ENCODE results near the gene RNF217. TPM values are rescaled to one million over a fixed set of nuclear protein-coding genes. Genes with fewer than 3 reads are reported as not detected.

The RNF217 gene
- total and polyA plus RNA-seq, 2 of the 13 experiments (the other 11 are each of a cell fraction or from before 2014, with no cell fraction given), result 2.2 to 2.4 TPM

- TF ChIP-seq, protein P1, sequence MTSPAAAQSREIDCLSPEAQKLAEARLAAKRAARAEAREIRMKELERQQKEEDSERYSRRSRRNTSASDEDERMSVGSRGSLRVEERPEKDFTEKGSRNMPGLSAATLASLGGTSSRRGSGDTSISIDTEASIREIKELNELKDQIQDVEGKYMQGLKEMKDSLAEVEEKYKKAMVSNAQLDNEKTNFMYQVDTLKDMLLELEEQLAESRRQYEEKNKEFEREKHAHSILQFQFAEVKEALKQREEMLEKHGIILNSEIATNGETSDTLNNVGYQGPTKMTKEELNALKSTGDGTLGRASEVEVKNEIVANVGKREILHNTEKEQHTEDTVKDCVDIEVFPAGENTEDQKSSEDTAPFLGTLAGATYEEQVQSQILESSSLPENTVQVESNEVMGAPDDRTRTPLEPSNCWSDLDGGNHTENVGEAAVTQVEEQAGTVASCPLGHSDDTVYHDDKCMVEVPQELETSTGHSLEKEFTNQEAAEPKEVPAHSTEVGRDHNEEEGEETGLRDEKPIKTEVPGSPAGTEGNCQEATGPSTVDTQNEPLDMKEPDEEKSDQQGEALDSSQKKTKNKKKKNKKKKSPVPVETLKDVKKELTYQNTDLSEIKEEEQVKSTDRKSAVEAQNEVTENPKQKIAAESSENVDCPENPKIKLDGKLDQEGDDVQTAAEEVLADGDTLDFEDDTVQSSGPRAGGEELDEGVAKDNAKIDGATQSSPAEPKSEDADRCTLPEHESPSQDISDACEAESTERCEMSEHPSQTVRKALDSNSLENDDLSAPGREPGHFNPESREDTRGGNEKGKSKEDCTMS (CRISPR knock-in tag; conservative IDR thresholded peaks at IDR 0.05), result no peak
- TF ChIP-seq, protein P2, sequence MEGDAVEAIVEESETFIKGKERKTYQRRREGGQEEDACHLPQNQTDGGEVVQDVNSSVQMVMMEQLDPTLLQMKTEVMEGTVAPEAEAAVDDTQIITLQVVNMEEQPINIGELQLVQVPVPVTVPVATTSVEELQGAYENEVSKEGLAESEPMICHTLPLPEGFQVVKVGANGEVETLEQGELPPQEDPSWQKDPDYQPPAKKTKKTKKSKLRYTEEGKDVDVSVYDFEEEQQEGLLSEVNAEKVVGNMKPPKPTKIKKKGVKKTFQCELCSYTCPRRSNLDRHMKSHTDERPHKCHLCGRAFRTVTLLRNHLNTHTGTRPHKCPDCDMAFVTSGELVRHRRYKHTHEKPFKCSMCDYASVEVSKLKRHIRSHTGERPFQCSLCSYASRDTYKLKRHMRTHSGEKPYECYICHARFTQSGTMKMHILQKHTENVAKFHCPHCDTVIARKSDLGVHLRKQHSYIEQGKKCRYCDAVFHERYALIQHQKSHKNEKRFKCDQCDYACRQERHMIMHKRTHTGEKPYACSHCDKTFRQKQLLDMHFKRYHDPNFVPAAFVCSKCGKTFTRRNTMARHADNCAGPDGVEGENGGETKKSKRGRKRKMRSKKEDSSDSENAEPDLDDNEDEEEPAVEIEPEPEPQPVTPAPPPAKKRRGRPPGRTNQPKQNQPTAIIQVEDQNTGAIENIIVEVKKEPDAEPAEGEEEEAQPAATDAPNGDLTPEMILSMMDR (CRISPR knock-in tag; IDR thresholded peaks at IDR 0.05), result no peak
- no peak for TF ChIP-seq SP140L (CRISPR knock-in tag; IDR thresholded peaks at IDR 0.05; ENCODE audit: borderline replicate concordance)
Observed at GRCh38 chr6:125037827-125038226, 75.6 kb downstream of the RNF217 start (continued).

- in situ Hi-C loops (cut with HindIII; ENCODE audit: extremely low pct_ligation_motif_present, low pct_unique_long_range_greater_than_20kb), result no loop called here
- 31% methylated on average over 2 of the region's 2 CpGs for WGBS (ENCODE audit: low lambda C conversion rate)
- no TSS peak for BruUV-seq (replicated peaks)
- POLR2A ChIA-PET, result no interaction called here
- CTCF ChIA-PET (ENCODE audit: low intra/inter-chr PET ratio, low total read pairs), result no interaction called here
- no peak for DNase-seq (ENCODE audit: low spot score)
- Histone ChIP-seq H3K27me3 (ENCODE audit: control insufficient read depth in 1 of 2, insufficient read depth in 2 of 2, low read length in 2 of 2) (no peaks in the 10 kb centered on the region), H3K9ac (ENCODE audit: insufficient read depth, low read depth, low read length) (no peak overlapping the region), H2AFZ (ENCODE audit: low read length) (no peak overlapping the region), H4K20me1 (ENCODE audit: insufficient read depth, low read length) (no peaks in the 10 kb centered on the region), H3K4me2 (ENCODE audit: low read depth, low read length) (no peak overlapping the region), H3K79me2 (ENCODE audit: insufficient read depth, low read length) (no peaks in the 10 kb centered on the region), H3K4me1 (ENCODE audit: insufficient read depth, low read length) (no peaks in the 10 kb centered on the region), H3K9me3 (ENCODE audit: low read length) (no peaks in the 10 kb centered on the region), H3K4me3 (replicated peaks in 1 of 3; ENCODE audit: insufficient read depth in 1 of 3, low read depth in 2 of 3, low read length in 3 of 3) (no peak overlapping the region), H3K36me3 (replicated peaks in 1 of 2; ENCODE audit: control insufficient read depth in 1 of 2, insufficient read depth in 2 of 2, low read length in 2 of 2) (no peaks in the 10 kb centered on the region), H3K27ac (ENCODE audit: extremely low read length, insufficient read depth, low read length) (no peak overlapping the region)
- no peak for ATAC-seq
- TF ChIP-seq E2F2 (CRISPR knock-in tag; IDR thresholded peaks at IDR 0.05; ENCODE audit: borderline replicate concordance) (no peak), MTA3 (CRISPR knock-in tag; IDR thresholded peaks at IDR 0.05) (no peak), PHF8 (CRISPR knock-in tag; IDR thresholded peaks at IDR 0.05) (no peak), ETV6 (CRISPR knock-in tag; conservative IDR thresholded peaks at IDR 0.05) (no peak), PHF21A (CRISPR knock-in tag; IDR thresholded peaks at IDR 0.05) (no peak), ASH2L (IDR thresholded peaks at IDR 0.05; ENCODE audit: insufficient read length, low read depth, low read length) (no peak), EEA1 (CRISPR knock-in tag; IDR thresholded peaks at IDR 0.05; ENCODE audit: borderline replicate concordance) (no peak), ATM (IDR thresholded peaks at IDR 0.05; ENCODE audit: borderline replicate concordance) (no peak), DNMT3B (CRISPR knock-in tag; conservative IDR thresholded peaks at IDR 0.05) (no peak), ZNF232 (CRISPR knock-in tag; IDR thresholded peaks at IDR 0.05; ENCODE audit: borderline replicate concordance) (no peak), KLF12 (CRISPR knock-in tag; IDR thresholded peaks at IDR 0.05; ENCODE audit: borderline replicate concordance) (no peak)
- TF ChIP-seq, protein P3, sequence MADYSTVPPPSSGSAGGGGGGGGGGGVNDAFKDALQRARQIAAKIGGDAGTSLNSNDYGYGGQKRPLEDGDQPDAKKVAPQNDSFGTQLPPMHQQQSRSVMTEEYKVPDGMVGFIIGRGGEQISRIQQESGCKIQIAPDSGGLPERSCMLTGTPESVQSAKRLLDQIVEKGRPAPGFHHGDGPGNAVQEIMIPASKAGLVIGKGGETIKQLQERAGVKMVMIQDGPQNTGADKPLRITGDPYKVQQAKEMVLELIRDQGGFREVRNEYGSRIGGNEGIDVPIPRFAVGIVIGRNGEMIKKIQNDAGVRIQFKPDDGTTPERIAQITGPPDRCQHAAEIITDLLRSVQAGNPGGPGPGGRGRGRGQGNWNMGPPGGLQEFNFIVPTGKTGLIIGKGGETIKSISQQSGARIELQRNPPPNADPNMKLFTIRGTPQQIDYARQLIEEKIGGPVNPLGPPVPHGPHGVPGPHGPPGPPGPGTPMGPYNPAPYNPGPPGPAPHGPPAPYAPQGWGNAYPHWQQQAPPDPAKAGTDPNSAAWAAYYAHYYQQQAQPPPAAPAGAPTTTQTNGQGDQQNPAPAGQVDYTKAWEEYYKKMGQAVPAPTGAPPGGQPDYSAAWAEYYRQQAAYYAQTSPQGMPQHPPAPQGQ (CRISPR knock-in tag; IDR thresholded peaks at IDR 0.05; ENCODE audit: borderline replicate concordance), result no peak
- intact Hi-C loops (cut with micrococcal nuclease; ENCODE audit: unreplicated experiment), result no loop called here
- no peak for FAIRE-seq
Observed at GRCh38 chr6:125038925-125039324, 76.7 kb downstream of the RNF217 start.

All from HepG2 (cell line).